ENCODE data around the gene PDIK1L. TPM values are rescaled to one million over a fixed set of nuclear protein-coding genes. Genes with fewer than 3 reads are reported as not detected.

Gene PDIK1L
- total and polyA plus RNA-seq, 9 of the 15 experiments (the other 6 are each of a cell fraction or from before 2014, with no cell fraction given): 12.8 to 30.2 (median 21.5) TPM

- TF ChIP-seq, protein P1, sequence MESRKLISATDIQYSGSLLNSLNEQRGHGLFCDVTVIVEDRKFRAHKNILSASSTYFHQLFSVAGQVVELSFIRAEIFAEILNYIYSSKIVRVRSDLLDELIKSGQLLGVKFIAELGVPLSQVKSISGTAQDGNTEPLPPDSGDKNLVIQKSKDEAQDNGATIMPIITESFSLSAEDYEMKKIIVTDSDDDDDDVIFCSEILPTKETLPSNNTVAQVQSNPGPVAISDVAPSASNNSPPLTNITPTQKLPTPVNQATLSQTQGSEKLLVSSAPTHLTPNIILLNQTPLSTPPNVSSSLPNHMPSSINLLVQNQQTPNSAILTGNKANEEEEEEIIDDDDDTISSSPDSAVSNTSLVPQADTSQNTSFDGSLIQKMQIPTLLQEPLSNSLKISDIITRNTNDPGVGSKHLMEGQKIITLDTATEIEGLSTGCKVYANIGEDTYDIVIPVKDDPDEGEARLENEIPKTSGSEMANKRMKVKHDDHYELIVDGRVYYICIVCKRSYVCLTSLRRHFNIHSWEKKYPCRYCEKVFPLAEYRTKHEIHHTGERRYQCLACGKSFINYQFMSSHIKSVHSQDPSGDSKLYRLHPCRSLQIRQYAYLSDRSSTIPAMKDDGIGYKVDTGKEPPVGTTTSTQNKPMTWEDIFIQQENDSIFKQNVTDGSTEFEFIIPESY (CRISPR knock-in tag; IDR thresholded peaks at IDR 0.05): no peak
- TF ChIP-seq ZNF584 (CRISPR knock-in tag; IDR thresholded peaks at IDR 0.05; ENCODE audit: low read depth): no peak
- 0 out of 2 replicates have a peak, but pooled peaks have one; percentile 20 for TF ChIP-seq ELF2 (CRISPR knock-in tag; IDR thresholded peaks at IDR 0.05)
- TF ChIP-seq, protein P2, sequence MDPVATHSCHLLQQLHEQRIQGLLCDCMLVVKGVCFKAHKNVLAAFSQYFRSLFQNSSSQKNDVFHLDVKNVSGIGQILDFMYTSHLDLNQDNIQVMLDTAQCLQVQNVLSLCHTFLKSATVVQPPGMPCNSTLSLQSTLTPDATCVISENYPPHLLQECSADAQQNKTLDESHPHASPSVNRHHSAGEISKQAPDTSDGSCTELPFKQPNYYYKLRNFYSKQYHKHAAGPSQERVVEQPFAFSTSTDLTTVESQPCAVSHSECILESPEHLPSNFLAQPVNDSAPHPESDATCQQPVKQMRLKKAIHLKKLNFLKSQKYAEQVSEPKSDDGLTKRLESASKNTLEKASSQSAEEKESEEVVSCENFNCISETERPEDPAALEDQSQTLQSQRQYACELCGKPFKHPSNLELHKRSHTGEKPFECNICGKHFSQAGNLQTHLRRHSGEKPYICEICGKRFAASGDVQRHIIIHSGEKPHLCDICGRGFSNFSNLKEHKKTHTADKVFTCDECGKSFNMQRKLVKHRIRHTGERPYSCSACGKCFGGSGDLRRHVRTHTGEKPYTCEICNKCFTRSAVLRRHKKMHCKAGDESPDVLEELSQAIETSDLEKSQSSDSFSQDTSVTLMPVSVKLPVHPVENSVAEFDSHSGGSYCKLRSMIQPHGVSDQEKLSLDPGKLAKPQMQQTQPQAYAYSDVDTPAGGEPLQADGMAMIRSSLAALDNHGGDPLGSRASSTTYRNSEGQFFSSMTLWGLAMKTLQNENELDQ (CRISPR knock-in tag; IDR thresholded peaks at IDR 0.05; ENCODE audit: borderline replicate concordance): no peak
- TF ChIP-seq, protein P3, sequence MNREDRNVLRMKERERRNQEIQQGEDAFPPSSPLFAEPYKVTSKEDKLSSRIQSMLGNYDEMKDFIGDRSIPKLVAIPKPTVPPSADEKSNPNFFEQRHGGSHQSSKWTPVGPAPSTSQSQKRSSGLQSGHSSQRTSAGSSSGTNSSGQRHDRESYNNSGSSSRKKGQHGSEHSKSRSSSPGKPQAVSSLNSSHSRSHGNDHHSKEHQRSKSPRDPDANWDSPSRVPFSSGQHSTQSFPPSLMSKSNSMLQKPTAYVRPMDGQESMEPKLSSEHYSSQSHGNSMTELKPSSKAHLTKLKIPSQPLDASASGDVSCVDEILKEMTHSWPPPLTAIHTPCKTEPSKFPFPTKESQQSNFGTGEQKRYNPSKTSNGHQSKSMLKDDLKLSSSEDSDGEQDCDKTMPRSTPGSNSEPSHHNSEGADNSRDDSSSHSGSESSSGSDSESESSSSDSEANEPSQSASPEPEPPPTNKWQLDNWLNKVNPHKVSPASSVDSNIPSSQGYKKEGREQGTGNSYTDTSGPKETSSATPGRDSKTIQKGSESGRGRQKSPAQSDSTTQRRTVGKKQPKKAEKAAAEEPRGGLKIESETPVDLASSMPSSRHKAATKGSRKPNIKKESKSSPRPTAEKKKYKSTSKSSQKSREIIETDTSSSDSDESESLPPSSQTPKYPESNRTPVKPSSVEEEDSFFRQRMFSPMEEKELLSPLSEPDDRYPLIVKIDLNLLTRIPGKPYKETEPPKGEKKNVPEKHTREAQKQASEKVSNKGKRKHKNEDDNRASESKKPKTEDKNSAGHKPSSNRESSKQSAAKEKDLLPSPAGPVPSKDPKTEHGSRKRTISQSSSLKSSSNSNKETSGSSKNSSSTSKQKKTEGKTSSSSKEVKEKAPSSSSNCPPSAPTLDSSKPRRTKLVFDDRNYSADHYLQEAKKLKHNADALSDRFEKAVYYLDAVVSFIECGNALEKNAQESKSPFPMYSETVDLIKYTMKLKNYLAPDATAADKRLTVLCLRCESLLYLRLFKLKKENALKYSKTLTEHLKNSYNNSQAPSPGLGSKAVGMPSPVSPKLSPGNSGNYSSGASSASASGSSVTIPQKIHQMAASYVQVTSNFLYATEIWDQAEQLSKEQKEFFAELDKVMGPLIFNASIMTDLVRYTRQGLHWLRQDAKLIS (CRISPR knock-in tag; IDR thresholded peaks at IDR 0.05): no peak
- TF ChIP-seq ZBTB26 (CRISPR knock-in tag; IDR thresholded peaks at IDR 0.05): 0 out of 2 replicates have a peak, but pooled peaks have one; percentile 35
- 0 out of 2 replicates have a peak, but pooled peaks have one; percentile 26 for TF ChIP-seq HBP1 (CRISPR knock-in tag; IDR thresholded peaks at IDR 0.05)
- TF ChIP-seq, protein P4, sequence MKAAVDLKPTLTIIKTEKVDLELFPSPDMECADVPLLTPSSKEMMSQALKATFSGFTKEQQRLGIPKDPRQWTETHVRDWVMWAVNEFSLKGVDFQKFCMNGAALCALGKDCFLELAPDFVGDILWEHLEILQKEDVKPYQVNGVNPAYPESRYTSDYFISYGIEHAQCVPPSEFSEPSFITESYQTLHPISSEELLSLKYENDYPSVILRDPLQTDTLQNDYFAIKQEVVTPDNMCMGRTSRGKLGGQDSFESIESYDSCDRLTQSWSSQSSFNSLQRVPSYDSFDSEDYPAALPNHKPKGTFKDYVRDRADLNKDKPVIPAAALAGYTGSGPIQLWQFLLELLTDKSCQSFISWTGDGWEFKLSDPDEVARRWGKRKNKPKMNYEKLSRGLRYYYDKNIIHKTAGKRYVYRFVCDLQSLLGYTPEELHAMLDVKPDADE (conservative IDR thresholded peaks at IDR 0.05; ENCODE audit: control insufficient read depth, low read depth, low read length): no peak
- TF ChIP-seq ETV5 (CRISPR knock-in tag; IDR thresholded peaks at IDR 0.05; ENCODE audit: low read depth): 0 out of 2 replicates have a peak, but pooled peaks have one; percentile 13
- TF ChIP-seq, protein P5, sequence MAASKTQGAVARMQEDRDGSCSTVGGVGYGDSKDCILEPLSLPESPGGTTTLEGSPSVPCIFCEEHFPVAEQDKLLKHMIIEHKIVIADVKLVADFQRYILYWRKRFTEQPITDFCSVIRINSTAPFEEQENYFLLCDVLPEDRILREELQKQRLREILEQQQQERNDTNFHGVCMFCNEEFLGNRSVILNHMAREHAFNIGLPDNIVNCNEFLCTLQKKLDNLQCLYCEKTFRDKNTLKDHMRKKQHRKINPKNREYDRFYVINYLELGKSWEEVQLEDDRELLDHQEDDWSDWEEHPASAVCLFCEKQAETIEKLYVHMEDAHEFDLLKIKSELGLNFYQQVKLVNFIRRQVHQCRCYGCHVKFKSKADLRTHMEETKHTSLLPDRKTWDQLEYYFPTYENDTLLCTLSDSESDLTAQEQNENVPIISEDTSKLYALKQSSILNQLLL (CRISPR knock-in tag; IDR thresholded peaks at IDR 0.05; ENCODE audit: borderline replicate concordance): no peak
- no peak for TF ChIP-seq SMARCA4 (IDR thresholded peaks at IDR 0.05)
- no peak for TF ChIP-seq DDX20 (tag; IDR thresholded peaks at IDR 0.05; ENCODE audit: low read depth)
Observed at GRCh38 chr1:26112407-26112775, 767 bp downstream of the PDIK1L start (continued).
